ENCODE results near the gene DDT. TPM values are rescaled to one million over a fixed set of nuclear protein-coding genes. Genes with fewer than 3 reads are reported as not detected.
"Not testable (repeated sequence)": the region's sequence is repeated elsewhere in the genome, so short reads cannot be mapped to it uniquely, and the experiment has no call there.

Gene DDT
- total RNA-seq, 2 donors from 2014 or later = 97.4 to 127 TPM

- DNase-seq (ENCODE audit: low spot score) = not testable (repeated sequence)
Observed at GRCh38 chr22:23977304-23977703, 3.1 kb upstream of the DDT start.

GRCh38 chr22:23974836-23975352 lies 653 bp upstream of the DDT start:
- peaks cover 9 to 16% of the 10 kb centered on the region in 2 donors for H3K4me1 Mint-ChIP-seq (ENCODE audit: low read depth in 2 of 2)
- not testable (repeated sequence) for H3K9me3 Mint-ChIP-seq
- peak in 1 of 2 donors; percentile 31 for ATAC-seq

More at GRCh38 chr22:23977304-23977703, 3.1 kb upstream of the DDT start:
- H3K9me3 Mint-ChIP-seq; H3K27me3 Mint-ChIP-seq; H3K36me3 Mint-ChIP-seq; H3K27ac Mint-ChIP-seq; H3K4me1 Mint-ChIP-seq (ENCODE audit: low read depth in 2 of 2); H3K4me3 Mint-ChIP-seq; ATAC-seq: not testable (repeated sequence)

GRCh38 chr22:23971927-23972326 lies 2.3 kb downstream of the DDT start:
- not testable (repeated sequence) for H3K36me3 Mint-ChIP-seq; DNase-seq (ENCODE audit: low spot score); H3K27ac Mint-ChIP-seq; H3K27me3 Mint-ChIP-seq; ATAC-seq; H3K9me3 Mint-ChIP-seq
- Mint-ChIP-seq H3K4me3 (peak overlapping the region; percentile 44), H3K4me1 (ENCODE audit: low read depth in 2 of 2) (peaks cover 9 to 21% of the 10 kb centered on the region in 2 donors)

More at GRCh38 chr22:23974836-23975352, 653 bp upstream of the DDT start:
- not testable (repeated sequence) for H3K36me3 Mint-ChIP-seq; H3K4me3 Mint-ChIP-seq; H3K27me3 Mint-ChIP-seq; H3K27ac Mint-ChIP-seq; DNase-seq (ENCODE audit: low spot score)

GRCh38 chr22:23970816-23971486 lies 3.3 kb downstream of the DDT start:
- Mint-ChIP-seq H3K4me3 (peak overlapping the region; percentile 41), H3K27ac (peak overlapping the region in 1 of 2 donors; percentile 0), H3K27me3 (no peaks in the 10 kb centered on the region)

GRCh38 chr22:23970201-23970641 lies 4.0 kb downstream of the DDT start:
- Mint-ChIP-seq H3K4me3 (peak overlapping the region; percentile 41), H3K27ac (peak overlapping the region in 1 of 2 donors; percentile 0), H3K4me1 (ENCODE audit: low read depth in 2 of 2) (peaks cover 9 to 21% of the 10 kb centered on the region in 2 donors), H3K36me3 (peaks cover 9% of the 10 kb centered on the region), H3K27me3 (no peaks in the 10 kb centered on the region), H3K9me3 (no peaks in the 10 kb centered on the region)
- DNase-seq (ENCODE audit: low spot score) (no peak), ATAC-seq (no peak)

More at GRCh38 chr22:23970816-23971486, 3.3 kb downstream of the DDT start:
- Mint-ChIP-seq H3K4me1 (ENCODE audit: low read depth in 2 of 2) (peaks cover 9 to 21% of the 10 kb centered on the region in 2 donors), H3K9me3 (no peaks in the 10 kb centered on the region), H3K36me3 (peaks cover 9% of the 10 kb centered on the region)
- no peak for DNase-seq (ENCODE audit: low spot score)
- ATAC-seq = no peak

- Mint-ChIP-seq H3K4me1 (ENCODE audit: low read depth in 2 of 2) (peaks cover 9 to 21% of the 10 kb centered on the region in 2 donors), H3K27ac (peak overlapping the region in 1 of 2 donors; percentile 0), H3K36me3 (peaks cover 9% of the 10 kb centered on the region), H3K27me3 (no peaks in the 10 kb centered on the region), H3K9me3 (no peaks in the 10 kb centered on the region), H3K4me3 (peak overlapping the region; percentile 27)
- DNase-seq (ENCODE audit: low spot score) (no peak), ATAC-seq (no peak)
Observed at GRCh38 chr22:23969071-23969470, 5.2 kb downstream of the DDT start.

- not testable (repeated sequence) for H3K9me3 Mint-ChIP-seq; DNase-seq (ENCODE audit: low spot score); H3K27ac Mint-ChIP-seq; H3K36me3 Mint-ChIP-seq; H3K4me3 Mint-ChIP-seq; H3K27me3 Mint-ChIP-seq
- ATAC-seq = peak; percentile 98 to 99
- peaks cover 6 to 20% of the 10 kb centered on the region in 2 donors for H3K4me1 Mint-ChIP-seq (ENCODE audit: low read depth in 2 of 2)
Observed at GRCh38 chr22:23966568-23966967, 7.7 kb downstream of the DDT start, which contains the start of gene DDTL. Gene DDTL, plus strand, starts transcription at chr22:23966888. Its CDS starts 27 bp downstream, at chr22:23966915.

GRCh38 chr22:23966094-23966493 lies 8.1 kb downstream of the DDT start:
- H3K4me3 Mint-ChIP-seq; DNase-seq (ENCODE audit: low spot score); H3K27ac Mint-ChIP-seq; ATAC-seq; H3K27me3 Mint-ChIP-seq; H3K9me3 Mint-ChIP-seq; H3K36me3 Mint-ChIP-seq: not testable (repeated sequence)
- H3K4me1 Mint-ChIP-seq (ENCODE audit: low read depth in 2 of 2) = peaks cover 6 to 15% of the 10 kb centered on the region in 2 donors

- not testable (repeated sequence) for H3K4me3 Mint-ChIP-seq; H3K4me1 Mint-ChIP-seq (ENCODE audit: low read depth in 2 of 2); H3K27me3 Mint-ChIP-seq; DNase-seq (ENCODE audit: low spot score); H3K27ac Mint-ChIP-seq; H3K9me3 Mint-ChIP-seq; H3K36me3 Mint-ChIP-seq
- peak in 1 of 2 donors; percentile 69 for ATAC-seq
Observed at GRCh38 chr22:23961084-23961771, 13.0 kb downstream of the DDT start, which contains the start of gene GSTT2B. Gene GSTT2B, minus strand, starts transcription at chr22:23961195. Its CDS starts 64 bp downstream, at chr22:23961131.

GRCh38 chr22:23956301-23956900 lies 17.8 kb downstream of the DDT start:
- not testable (repeated sequence) for H3K4me1 Mint-ChIP-seq (ENCODE audit: low read depth in 2 of 2); DNase-seq (ENCODE audit: low spot score); H3K36me3 Mint-ChIP-seq; H3K9me3 Mint-ChIP-seq; H3K4me3 Mint-ChIP-seq; H3K27ac Mint-ChIP-seq; H3K27me3 Mint-ChIP-seq
- ATAC-seq = peak; percentile 61 to 81

- not testable (repeated sequence) for H3K9me3 Mint-ChIP-seq; H3K4me1 Mint-ChIP-seq (ENCODE audit: low read depth in 2 of 2); H3K36me3 Mint-ChIP-seq; ATAC-seq; DNase-seq (ENCODE audit: low spot score); H3K27ac Mint-ChIP-seq; H3K4me3 Mint-ChIP-seq; H3K27me3 Mint-ChIP-seq
Observed at GRCh38 chr22:23955886-23956285, 18.4 kb downstream of the DDT start.

GRCh38 chr22:23954991-23955305 lies 19.3 kb downstream of the DDT start:
- not testable (repeated sequence) for H3K4me3 Mint-ChIP-seq; ATAC-seq; DNase-seq (ENCODE audit: low spot score); H3K27ac Mint-ChIP-seq; H3K9me3 Mint-ChIP-seq; H3K4me1 Mint-ChIP-seq (ENCODE audit: low read depth in 2 of 2); H3K27me3 Mint-ChIP-seq; H3K36me3 Mint-ChIP-seq

GRCh38 chr22:23954193-23954990 lies 19.8 kb downstream of the DDT start:
- not testable (repeated sequence) for H3K27ac Mint-ChIP-seq; DNase-seq (ENCODE audit: low spot score); H3K9me3 Mint-ChIP-seq; H3K36me3 Mint-ChIP-seq; ATAC-seq; H3K4me3 Mint-ChIP-seq; H3K4me1 Mint-ChIP-seq (ENCODE audit: low read depth in 2 of 2); H3K27me3 Mint-ChIP-seq
